ENCODE measurements around the gene DACT3.

The DACT3 gene

DNA sequence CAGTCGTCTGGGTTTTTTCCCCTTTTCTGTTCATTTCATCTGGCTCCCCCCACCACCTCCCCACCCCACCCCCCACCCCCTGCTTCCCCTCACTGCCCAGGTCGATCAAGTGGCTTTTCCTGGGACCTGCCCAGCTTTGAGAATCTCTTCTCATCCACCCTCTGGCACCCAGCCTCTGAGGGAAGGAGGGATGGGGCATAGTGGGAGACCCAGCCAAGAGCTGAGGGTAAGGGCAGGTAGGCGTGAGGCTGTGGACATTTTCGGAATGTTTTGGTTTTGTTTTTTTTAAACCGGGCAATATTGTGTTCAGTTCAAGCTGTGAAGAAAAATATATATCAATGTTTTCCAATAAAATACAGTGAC lies 50.6 kb downstream of the DACT3 start:
- DNase-seq = no peak

DNA sequence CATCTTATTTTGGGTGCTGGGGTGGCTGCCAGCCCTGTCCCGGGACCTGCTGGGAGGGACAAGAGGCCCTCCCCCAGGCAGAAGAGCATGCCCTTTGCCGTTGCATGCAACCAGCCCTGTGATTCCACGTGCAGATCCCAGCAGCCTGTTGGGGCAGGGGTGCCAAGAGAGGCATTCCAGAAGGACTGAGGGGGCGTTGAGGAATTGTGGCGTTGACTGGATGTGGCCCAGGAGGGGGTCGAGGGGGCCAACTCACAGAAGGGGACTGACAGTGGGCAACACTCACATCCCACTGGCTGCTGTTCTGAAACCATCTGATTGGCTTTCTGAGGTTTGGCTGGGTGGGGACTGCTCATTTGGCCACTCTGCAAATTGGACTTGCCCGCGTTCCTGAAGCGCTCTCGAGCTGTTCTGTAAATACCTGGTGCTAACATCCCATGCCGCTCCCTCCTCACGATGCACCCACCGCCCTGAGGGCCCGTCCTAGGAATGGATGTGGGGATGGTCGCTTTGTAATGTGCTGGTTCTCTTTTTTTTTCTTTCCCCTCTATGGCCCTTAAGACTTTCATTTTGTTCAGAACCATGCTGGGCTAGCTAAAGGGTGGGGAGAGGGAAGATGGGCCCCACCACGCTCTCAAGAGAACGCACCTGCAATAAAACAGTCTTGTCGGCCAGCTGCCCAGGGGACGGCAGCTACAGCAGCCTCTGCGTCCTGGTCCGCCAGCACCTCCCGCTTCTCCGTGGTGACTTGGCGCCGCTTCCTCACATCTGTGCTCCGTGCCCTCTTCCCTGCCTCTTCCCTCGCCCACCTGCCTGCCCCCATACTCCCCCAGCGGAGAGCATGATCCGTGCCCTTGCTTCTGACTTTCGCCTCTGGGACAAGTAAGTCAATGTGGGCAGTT lies 51.2 kb downstream of the DACT3 start:
- DNase-seq = no peak

DNA sequence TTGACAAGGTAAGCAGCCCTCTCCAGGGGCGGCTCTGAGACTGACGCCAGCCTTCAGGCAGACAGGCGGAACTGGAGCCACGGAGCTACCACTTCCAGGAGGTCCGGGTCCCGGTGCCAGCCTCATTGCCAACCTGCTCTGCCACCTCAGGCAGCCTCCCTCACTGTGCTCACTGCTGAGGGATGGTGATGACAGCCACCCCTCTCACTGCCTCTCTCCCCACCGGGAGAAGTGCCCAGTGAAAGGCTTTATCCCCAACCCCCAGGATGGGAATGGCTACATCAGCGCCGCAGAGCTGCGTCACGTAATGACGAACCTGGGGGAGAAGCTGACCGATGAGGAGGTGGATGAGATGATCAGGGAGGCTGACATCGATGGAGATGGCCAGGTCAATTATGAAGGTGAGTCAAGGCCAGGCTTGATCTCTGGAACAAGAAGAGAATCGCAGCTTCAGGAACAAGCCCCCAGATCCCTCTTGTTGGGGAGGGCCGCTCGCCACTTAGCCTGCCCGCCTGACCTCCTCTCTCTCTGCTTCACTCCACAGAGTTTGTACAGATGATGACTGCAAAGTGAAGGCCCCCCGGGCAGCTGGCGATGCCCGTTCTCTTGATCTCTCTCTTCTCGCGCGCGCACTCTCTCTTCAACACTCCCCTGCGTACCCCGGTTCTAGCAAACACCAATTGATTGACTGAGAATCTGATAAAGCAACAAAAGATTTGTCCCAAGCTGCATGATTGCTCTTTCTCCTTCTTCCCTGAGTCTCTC lies 52.2 kb downstream of the DACT3 start:
- DNase-seq = no peak

DNA sequence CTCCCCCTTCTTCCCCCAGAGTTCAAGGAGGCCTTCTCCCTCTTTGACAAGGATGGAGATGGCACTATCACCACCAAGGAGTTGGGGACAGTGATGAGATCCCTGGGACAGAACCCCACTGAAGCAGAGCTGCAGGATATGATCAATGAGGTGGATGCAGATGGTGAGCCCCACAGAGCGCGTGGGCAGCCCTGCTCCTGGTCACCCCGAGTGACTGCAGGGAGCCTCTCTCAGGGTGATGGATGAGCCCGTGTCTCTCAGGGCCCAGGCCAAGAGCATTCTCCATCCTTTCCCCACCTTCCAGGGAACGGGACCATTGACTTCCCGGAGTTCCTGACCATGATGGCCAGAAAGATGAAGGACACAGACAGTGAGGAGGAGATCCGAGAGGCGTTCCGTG lies 52.8 kb downstream of the DACT3 start:
- no peak for DNase-seq

DNA sequence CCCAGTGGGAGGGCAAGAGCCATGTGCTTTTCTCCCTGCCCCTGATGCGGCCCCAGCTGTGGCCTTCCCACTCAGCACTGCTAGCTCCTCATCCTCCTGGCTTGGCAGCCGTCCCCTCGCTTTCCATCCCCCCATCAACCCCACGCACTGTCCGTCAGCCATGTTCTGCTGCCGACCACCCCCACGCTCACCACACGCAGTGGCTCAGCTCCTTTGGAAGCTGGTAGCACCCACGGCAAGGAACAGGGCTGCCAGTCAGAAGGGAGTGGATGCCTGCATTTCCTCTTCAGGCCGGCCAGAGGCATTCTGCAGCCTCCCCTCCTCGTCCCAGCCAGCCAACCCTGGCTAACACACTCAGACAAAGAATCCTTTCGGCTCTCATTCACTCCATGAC lies 53.5 kb downstream of the DACT3 start:
- no peak for DNase-seq

DNA sequence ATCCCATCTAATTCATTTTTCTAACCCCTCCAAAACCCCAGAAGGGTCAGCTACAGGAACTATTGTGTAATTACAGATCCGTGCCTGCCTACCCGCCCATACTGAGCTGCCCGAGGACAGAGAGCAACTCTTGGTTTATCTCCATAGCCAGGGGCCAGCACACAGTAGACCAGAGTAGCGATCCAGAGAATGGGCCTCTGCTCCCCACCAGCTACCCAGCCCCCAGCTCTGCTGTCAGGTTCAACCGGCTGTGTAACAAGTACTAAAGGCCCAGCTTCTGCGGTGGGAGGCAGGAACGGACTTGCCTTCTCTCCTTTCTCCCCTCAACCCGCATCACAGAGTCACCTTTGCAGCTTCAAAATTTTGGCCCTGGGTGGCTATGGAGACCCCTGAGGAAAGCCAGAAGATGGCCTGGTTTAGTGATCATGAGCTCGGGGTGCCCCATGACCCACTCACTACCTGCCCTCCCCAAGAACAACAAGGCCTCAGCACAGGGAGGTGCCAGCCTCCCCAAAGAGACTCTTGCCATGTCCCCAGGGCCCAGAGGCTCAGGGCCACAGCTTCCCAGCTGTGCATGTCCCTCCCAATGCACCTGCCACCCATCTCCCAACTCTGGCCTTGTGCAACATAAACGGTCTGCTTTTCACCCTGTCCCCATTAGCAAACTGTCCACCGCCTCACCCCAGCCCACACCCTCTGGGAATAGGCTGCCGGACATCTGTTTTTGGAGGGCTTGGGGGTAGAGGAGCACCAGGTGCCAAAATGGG lies 54.1 kb downstream of the DACT3 start:
- DNase-seq = no peak

DNA sequence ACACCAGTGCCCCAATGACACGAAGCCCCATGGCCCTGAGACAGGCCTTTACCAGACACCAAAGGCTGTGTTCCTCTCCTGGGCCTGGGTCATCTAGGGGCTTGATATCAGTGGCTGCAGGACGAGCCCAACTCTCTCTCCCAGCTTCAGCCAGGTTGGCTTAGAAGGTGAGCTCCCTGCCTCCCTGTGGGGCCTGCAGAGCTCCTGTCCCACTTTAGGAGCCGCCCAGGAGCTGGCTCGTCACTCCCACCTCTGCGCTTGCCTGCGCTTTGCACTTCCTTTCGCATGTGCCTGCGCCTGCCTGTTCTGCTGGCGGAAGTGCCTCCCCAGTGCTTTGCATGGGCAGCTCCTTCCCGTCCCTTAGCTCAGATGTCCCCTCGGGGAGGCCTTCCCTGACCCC lies 55.0 kb downstream of the DACT3 start:
- no peak for DNase-seq

DNA sequence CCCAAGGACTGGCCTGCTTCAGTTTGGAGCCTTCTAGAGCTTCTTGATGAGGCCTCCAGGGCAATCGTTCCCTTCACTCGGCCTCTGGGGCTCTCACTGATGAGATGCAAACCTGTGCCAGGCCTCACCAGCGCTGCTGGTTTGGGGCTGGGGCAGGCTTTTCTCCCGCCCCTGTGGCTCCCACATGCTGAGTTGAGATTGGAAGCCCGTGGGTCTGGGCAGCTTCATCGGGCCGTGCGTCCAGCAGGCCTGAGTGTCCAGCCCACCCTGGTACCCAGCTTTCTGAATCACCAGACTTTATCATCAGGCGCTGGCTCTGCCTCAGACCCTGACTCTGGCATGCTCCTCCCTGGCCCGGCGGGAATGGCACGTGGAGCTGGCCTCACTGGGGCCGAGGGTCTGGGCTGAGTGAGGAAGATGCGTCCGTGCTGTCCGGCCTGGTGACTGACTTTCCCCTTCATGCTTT lies 55.6 kb downstream of the DACT3 start:
- no peak for DNase-seq

DNA sequence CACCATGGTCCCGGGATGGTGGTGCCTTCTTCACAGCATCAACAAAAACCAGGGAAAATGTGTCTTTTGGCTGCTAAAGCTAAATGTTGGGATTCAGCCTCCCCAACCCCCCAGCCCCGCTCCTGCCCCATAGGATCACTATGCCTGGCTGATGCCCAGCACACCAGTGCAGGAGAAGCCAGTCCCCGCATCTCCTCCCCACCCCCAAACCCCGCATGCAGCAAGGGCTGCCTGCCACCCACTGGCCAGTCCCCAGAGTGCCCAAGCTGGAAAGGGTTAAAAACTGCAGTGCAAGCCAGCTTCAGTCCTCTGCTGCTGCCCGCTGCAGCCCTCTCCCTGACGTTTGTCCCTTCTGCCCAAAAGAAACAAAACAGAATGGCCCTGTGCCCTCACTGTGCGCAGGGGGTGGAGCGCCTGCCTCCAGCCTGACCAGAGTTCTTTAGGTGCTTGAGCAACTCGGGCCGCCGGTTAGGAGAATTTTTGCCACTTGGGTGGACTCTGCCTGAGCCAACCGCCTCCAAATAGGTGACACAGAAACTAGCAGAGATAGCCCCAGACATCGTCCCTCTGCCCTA lies 56.1 kb downstream of the DACT3 start:
- no peak for DNase-seq

DNA sequence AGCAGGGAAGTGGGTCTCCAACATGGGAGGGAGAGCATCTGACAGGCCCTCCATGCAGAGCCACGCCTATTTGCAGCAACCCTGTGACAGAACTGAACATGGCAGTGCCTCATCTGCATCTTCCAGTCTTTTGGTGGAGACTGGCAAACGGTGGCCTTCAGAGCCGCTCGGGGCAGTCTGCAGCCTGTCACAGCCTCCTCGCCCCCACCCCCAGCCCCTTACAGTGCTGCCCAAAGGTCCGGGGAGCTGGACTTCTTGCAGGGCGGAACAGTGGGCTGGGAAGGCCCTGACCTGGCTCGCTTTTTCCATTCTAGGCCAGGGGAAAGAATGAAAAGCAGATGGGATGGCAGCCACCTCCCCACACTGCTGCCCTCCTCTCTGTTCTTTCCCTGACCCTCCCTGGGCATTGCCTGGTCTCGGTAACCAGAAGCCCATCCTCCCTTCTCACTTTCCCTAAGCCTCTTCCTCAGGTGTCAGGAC lies 57.2 kb downstream of the DACT3 start:
- DNase-seq = no peak

DNA sequence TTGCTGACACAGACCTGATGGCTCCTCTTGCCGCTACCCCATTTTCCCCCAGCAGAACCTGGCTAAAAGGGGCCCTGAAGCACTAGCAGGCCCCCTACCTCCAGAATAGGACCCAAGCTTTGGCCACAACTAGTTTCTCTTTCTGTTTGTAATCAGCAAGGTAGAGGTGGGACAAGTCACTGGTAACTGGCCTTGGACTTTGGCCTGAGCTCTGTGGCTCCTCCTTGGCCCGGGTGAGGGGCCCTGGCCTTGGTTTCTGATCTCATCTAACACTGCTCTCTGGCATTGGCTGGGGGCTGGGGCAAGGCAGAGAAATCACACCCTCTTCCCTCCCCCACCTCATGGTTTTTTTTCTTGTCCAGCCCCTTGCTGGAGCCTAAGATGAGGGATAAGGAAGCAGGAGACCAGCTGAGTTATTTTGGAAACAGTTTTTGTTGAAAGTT lies 57.8 kb downstream of the DACT3 start:
- no peak for DNase-seq

DNA sequence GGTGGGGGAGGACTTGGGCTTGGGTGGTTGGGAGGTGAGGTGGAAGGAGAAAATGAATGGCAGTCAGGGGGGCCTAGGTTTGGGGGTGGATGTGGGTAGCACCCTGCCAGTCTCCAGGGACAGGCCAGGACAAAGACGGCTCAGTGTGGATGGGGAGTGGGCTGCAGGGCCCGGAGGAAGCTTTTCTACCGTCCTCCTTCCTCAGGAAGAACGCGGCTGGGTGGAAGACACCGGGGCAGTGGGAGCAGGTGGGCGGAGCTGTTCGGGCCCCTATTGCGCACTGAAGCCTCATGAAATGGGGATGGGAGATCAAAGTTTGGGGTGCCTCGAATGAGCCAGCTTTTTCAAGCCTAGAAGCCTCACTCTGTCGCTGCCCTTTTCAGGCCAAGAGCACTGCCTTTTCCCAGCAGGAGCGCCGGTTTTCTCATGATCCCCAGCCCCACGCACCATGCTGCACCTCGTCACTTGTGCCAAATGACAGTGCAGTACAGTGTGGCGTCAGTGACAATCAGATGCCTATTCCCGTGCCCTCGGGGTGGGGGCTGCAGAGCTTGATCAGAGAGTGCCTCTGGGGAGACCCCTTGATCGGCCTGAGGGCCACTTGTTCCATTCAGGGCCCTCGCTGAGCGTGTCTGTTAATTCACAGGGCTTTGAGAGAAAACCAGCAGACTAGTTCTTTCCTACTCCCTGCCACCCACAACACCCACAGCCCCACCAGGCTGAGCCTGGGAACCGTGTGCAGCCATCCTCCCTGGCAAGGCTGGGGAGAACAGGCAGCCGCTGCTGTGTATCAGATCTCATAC lies 58.4 kb downstream of the DACT3 start:
- DNase-seq = no peak

DNA sequence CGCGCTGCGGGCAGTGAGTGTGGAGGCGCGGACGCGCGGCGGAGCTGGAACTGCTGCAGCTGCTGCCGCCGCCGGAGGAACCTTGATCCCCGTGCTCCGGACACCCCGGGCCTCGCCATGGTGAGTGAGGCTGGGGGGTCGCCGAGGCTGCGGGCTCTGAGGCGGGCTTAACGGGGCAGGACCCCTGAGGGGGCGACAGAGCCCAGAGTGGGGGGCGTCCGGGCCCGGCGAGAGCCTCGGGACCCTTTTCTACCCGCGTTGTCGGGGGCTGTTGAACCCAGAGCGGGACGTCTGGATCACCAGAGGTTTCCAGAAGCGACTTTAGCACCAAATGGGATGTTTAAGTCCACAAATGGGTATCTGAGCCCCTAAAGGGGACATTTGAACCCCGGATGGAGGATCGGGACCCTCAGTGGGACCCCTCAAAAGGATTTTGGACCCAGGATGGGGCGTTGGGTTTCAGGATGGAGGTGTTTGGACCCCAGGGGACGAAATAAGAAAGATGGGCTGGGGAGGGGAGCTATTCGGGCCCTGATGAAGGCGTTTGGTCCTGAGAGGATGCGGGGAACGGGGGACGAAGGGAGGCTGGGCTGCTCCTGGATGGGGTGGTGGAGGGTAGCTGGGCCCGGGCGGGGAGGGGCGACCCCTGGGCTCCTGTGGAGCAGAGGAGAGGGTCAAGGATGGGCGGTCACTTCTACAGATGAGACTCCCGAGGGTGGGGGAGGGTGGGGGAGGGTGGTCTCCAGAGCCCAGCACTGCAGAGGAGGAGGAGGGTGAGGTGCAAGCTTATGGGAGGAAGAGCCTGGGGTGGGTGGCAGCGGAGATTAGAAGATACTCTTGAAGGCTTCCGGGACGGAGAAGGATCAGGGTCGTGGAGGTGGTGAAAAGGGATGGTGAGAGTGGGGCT lies 59.4 kb downstream of the DACT3 start, which contains the start of gene CALM3:
TSS of gene CALM3 (plus strand) at position 13 of the 907 bp plus-strand sequence. CDS start at position 118, 105 bp downstream.
- no peak for DNase-seq

DNA sequence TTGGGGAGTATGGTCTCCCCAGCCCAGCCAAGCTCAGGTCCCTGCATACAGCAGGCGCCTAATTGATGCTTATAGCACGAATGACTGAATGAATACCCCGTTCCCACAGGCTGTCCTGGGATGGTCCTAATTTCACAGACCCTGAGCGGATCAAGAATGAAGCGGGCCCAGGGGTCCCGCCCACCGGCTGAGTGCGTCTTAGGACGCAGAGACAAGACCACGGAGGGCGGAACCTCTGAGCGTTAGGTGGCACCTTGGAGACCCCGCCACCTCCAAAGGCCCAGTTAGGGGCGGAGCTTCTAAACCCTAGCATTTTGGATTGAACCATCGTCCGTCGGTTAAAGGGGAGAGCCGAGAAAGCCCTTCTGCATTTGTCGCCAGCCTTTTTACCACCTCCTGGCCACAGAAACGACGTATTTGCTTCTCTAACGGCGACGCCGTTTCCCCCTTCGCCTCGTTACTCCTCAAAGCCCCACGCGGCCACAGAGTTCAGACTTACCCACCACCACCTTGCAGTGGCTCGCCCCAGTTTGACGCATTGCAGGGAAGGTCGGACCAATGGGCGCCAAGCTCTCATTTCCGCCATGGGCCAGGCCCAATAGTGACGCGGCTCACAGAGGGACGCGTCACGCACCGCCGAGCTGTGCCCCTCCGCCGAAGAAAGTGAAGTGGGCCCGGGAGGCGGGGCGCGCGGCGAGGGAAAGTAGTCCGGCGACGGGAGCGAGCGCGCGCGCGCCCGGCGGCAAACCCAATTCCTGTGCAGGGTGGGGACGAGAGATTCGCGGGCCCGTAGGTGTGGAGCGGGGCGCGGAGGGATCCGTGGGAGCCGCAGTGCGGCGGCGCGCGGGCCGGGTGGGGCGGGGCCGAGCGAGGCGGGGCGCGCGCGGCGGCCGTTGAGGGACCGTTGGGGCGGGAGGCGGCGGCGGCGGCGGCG lies 60.3 kb downstream of the DACT3 start:
- DNase-seq = peak; percentile 97

DNA sequence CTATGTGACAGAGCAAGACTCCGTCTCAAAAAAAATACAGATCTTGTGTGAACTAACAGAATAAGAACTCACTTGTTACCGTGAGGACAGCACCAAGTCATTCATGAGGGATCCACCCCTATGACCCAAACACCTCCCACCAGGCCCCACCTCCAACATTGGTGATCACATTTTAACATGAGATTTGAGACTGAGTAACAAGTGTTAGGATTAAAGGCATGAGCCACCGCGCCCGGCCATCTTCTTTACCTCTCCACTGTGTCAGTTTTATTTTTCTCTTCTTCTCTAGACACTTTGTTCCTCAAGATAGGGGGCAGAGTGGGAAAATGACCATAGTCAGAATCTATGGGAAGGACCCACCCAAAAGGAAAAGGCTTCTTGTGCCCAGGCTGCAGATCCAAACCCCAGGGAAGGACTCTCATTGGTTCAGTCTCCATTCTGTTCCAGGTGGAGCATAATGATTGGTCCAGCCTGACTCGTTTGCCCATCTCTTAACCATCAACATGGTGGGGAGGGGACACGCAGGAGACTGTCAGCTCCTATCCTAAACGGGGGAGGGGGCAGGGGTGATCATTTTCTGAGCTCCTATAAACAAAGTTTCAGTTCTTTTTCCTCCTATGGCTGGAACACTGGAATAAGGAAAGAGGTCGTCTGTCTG lies 61.1 kb downstream of the DACT3 start:
- no peak for DNase-seq

DNA sequence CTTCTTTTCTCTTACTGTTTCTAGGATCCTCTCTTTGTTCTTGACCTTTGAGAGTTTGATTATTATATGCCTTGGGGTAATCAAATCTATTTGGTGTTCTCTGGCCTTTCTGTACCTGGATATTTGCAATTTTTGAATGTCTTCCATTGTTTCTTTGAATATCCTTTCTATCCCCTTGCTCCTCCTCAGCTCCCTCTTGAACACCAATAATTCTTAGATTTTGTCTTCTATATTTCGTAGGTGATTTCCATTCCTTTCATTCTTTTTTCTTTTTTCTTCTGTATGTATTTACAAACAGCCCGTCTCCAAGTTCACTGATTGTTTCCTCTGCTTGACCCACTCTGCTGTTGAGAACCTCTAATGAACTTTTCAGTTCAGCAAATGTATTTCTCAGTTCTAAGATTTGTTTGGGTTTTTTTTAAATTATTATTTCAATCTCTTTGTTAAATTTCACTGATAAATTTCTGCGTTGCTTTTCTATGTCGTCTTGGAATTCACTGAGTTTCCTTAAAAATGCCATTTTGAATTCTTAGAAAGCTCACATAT lies 62.5 kb downstream of the DACT3 start:
- DNase-seq = no peak
